ENCODE data around the gene MRPL22. TPM values are rescaled to one million over a fixed set of nuclear protein-coding genes. Genes with fewer than 3 reads are reported as not detected.

MRPL22 gene
- total and polyA plus RNA-seq, 2 of the 13 experiments (the other 11 are each of a cell fraction or from before 2014, with no cell fraction given): 66.8 to 84.8 TPM

- peak; percentile 40; the same call in 1 of the 2 replicates for TF ChIP-seq ZNF362 (CRISPR knock-in tag; IDR thresholded peaks at IDR 0.05; ENCODE audit: borderline replicate concordance)
- no peak for TF ChIP-seq RFX3 (CRISPR knock-in tag; IDR thresholded peaks at IDR 0.05)
- no peak for TF ChIP-seq AKNA (CRISPR knock-in tag; IDR thresholded peaks at IDR 0.05; ENCODE audit: borderline replicate concordance)
- no peak for TF ChIP-seq ATAD3A (CRISPR knock-in tag; IDR thresholded peaks at IDR 0.05)
- TF ChIP-seq CTCF (CRISPR knock-in tag; IDR thresholded peaks at IDR 0.05): peak; percentile 13; the same call in 1 of the 2 replicates
- peak; percentile 87; the same call in 1 of the 2 replicates for TF ChIP-seq CBX5 (CRISPR knock-in tag; IDR thresholded peaks at IDR 0.05; ENCODE audit: borderline replicate concordance)
- peak; percentile 82; the same call in 1 of the 2 replicates for TF ChIP-seq HES4 (CRISPR knock-in tag; IDR thresholded peaks at IDR 0.05; ENCODE audit: borderline replicate concordance)
- TF ChIP-seq ZNF354B (CRISPR knock-in tag; IDR thresholded peaks at IDR 0.05): no peak
- TF ChIP-seq TEAD2 (CRISPR knock-in tag; IDR thresholded peaks at IDR 0.05): no peak
- TF ChIP-seq ARID4A (CRISPR knock-in tag; IDR thresholded peaks at IDR 0.05; ENCODE audit: borderline replicate concordance): peak; percentile 97
- TF ChIP-seq HOXA9 (CRISPR knock-in tag; IDR thresholded peaks at IDR 0.05; ENCODE audit: borderline replicate concordance): peak; percentile 63
These were observed 3.0 kb upstream of the MRPL22 start, which contains the start of gene GEMIN5 (continued) for GRCh38 chr5:154937718-154938466.
